B cell (primary cell): Measurements from ENCODE around the gene ZCCHC7. TPM values are rescaled to one million over a fixed set of nuclear protein-coding genes. Genes with fewer than 3 reads are reported as not detected.

Experiments used
- ATAC-seq: fragments of 200-7000 bp; cut with Tn5 transposase; one replicate; pipeline ENCODE4 v1.10.0; 2021; ENCODE audit warnings: low read depth, mild to moderate bottlenecking, moderate number of reproducible peaks, moderate library complexity
- CTCF ChIA-PET: fragments of 350-600 bp; sonication (Branson Sonifier 250); formaldehyde crosslinking; loops from one replicate; lab custom pipeline; 2021; ENCODE audit warnings: antibody characterized with exemption, inconsistent platforms; lab: Charles Lee
- POLR2A ChIA-PET: fragments of 350-600 bp; sonication (Branson Sonifier 250); formaldehyde crosslinking; loops from one replicate; lab custom pipeline; 2021; ENCODE audit warnings: antibody characterized with exemption; lab: Charles Lee
- DNase-seq: peaks from one replicate; pipeline ENCODE4 v3.0.0; 2013
- H2AFZ ChIP-seq: 2 replicates; pipeline ENCODE4 v1.6.1; 2012; ENCODE audit warnings: mild to moderate bottlenecking, low read depth, low read length; ENCODE audit not compliant: insufficient read depth, poor library complexity, severe bottlenecking
- H3K27ac ChIP-seq, 2 donors: 1 replicate in 1 of 2; 2 replicates in 1 of 2; pipeline ENCODE4 v1.5.1; 2012 to 2013; ENCODE audit warnings: low read length in 2 of 2, mild to moderate bottlenecking in 2 of 2, moderate library complexity in 1 of 2
- H3K27me3 ChIP-seq, 4 experiments: fragments of 200-600 bp in 1 of 4; sonication (generic) in 1 of 4; replicated peaks in 1 of 4; 1 replicate in 2 of 4; 2 replicates in 2 of 4; pipeline versions ENCODE4 v1.6.1 to v1.7.0; 2013 to 2016; ENCODE audit warnings: low read length in 3 of 4, mild to moderate bottlenecking in 2 of 4, mixed read lengths in 1 of 4, moderate library complexity in 1 of 4; ENCODE audit not compliant: insufficient read depth in 4 of 4, control insufficient read depth in 3 of 4; ENCODE audit errors: control extremely low read depth in 1 of 4
- H3K36me3 ChIP-seq, 2 experiments: replicated peaks in 1 of 2; 1 replicate in 1 of 2; 2 replicates in 1 of 2; pipeline versions ENCODE4 v1.6.1 to v1.7.1; 2013; ENCODE audit warnings: low read length in 1 of 2; ENCODE audit not compliant: insufficient read depth in 2 of 2, control insufficient read depth in 1 of 2; ENCODE audit errors: control extremely low read depth in 1 of 2, extremely low read depth in 1 of 2
- H3K4me1 ChIP-seq, 2 donors: fragments of 200-600 bp in 1 of 2; sonication (generic) in 1 of 2; 1 replicate in 1 of 2; 2 replicates in 1 of 2; pipeline versions ENCODE4 v1.5.1 to v1.6.1; 2013 to 2017; ENCODE audit warnings: low read length in 2 of 2; ENCODE audit not compliant: control insufficient read depth in 2 of 2, insufficient read depth in 2 of 2
- H3K4me2 ChIP-seq: replicated peaks from 2 replicates; pipeline ENCODE3; 2012; ENCODE audit warnings: mild to moderate bottlenecking, low read depth, low read length; ENCODE audit not compliant: poor library complexity, severe bottlenecking
- H3K4me3 ChIP-seq, 5 experiments: fragments of 200-600 bp in 1 of 5; sonication (generic) in 1 of 5; 1 replicate in 3 of 5; 2 replicates in 2 of 5; pipeline versions ENCODE4 v1.5.1 to v1.7.0; 2011 to 2016; ENCODE audit warnings: low read length in 4 of 5, mild to moderate bottlenecking in 4 of 5, low read depth in 2 of 5, control low read depth in 1 of 5, moderate library complexity in 1 of 5; ENCODE audit not compliant: insufficient read depth in 1 of 5; ENCODE audit errors: control extremely low read depth in 1 of 5, extremely low read depth in 1 of 5
- H3K79me2 ChIP-seq: fragments of 200-600 bp; sonication (generic); one replicate; pipeline ENCODE4 v1.6.0; 2016; ENCODE audit warnings: low read length; ENCODE audit not compliant: control insufficient read depth, insufficient read depth
- H3K9ac ChIP-seq: fragments of 200-600 bp; sonication (generic); 2 replicates; pipeline ENCODE4 v1.6.1; 2017; ENCODE audit warnings: mild to moderate bottlenecking, low read length, moderate library complexity
- H3K9me3 ChIP-seq, 3 donors: one replicate each; pipeline versions ENCODE4 v1.6.1 to v1.7.1; 2013; ENCODE audit warnings: low read length in 2 of 3; ENCODE audit not compliant: control insufficient read depth in 2 of 3, insufficient read depth in 1 of 3; ENCODE audit errors: control extremely low read depth in 1 of 3
- H4K20me1 ChIP-seq: 2 replicates; pipeline ENCODE4 v1.6.0; 2012; ENCODE audit warnings: mild to moderate bottlenecking, low read length; ENCODE audit not compliant: insufficient read depth, control insufficient read depth, poor library complexity, severe bottlenecking
- H3K27ac Mint-ChIP-seq: one replicate; pipeline ENCODE4 v1.8.0; 2021; ENCODE audit warnings: mixed read lengths
- H3K27me3 Mint-ChIP-seq: one replicate; pipeline ENCODE4 v1.8.0; 2021; ENCODE audit warnings: mixed read lengths
- H3K4me1 Mint-ChIP-seq: one replicate; pipeline ENCODE4 v1.8.0; 2021; ENCODE audit warnings: mixed read lengths
- H3K4me3 Mint-ChIP-seq: one replicate; pipeline ENCODE4 v1.8.0; 2021; ENCODE audit warnings: mixed read lengths
- H3K9me3 Mint-ChIP-seq: one replicate; pipeline ENCODE4 v1.8.0; 2022; ENCODE audit warnings: mixed read lengths; ENCODE audit not compliant: insufficient read depth
- EZH2 ChIP-seq: IDR thresholded peaks from 2 replicates; pipeline ENCODE4 v1.6.1; 2012; ENCODE audit warnings: borderline replicate concordance, low read depth, mild to moderate bottlenecking, moderate library complexity, low read length; ENCODE audit not compliant: insufficient read depth, poor library complexity, severe bottlenecking
- whole genome bisulfite sequencing: methylation state at CpG from one replicate; pipeline ENCODE4 v1.1.5; 2013; ENCODE audit warnings: missing lambda C conversion rate; ENCODE audit not compliant: insufficient coverage; 5-methylcytosine and 5-hydroxymethylcytosine counted together
- intact Hi-C: fragments of 100-400 bp; cut with micrococcal nuclease; formaldehyde crosslinking; loops from one replicate; pipeline ENCODE4 v1.10.0; 2022
- polyA plus RNA-seq: library from polyadenylated mRNA; depleted of rRNA; stranded (reverse); fragments of >200 nt; gene quantifications from 2 replicates; pipeline ENCODE4 v1.2.3, GENCODE V29; 2012
- total RNA-seq, 2 donors: library from RNA; stranded (reverse); fragments of 120-200 nt in 1 of 2; gene quantifications; 1 replicate in 1 of 2; 2 replicates in 1 of 2; pipeline versions ENCODE4 v1.2.3 to v1.2.4, GENCODE V29; 2013 to 2022
- TF ChIP-seq, protein P1 (sequence below): fragments of 200-600 bp; IDR thresholded peaks from one replicate; pipeline ENCODE4 v1.8.0; 2022; ENCODE audit warnings: antibody characterized with exemption, mild to moderate bottlenecking

ZCCHC7 gene
- total and polyA plus RNA-seq, 2 donors (not counting 1 experiment from before 2014, with no cell fraction given) = 56.3 to 83.5 TPM

GRCh38 chr9:37179576-37179975 lies 59.2 kb downstream of the ZCCHC7 start:
- ATAC-seq = no peak

DNA sequence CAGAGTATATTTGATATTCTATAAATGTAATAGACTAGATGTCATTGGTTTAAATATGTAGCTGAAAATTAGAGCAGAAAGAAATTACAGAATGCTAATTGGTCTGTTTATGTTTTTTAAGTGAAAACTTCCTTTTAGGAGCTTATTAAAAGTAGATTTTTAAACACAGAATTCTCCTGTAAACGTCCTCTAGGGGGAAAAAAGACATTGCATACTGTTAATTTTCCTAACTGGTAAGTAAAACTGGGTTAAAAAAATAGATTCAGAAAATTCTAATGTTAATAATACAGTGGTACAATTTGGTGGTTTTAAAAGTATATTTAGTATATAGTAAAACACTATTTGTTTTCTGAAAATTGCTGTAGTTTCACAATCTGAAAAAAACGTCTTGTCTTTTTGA lies 59.8 kb downstream of the ZCCHC7 start:
- no peak overlapping the region for H3K4me3 Mint-ChIP-seq
- no peak overlapping the region for H2AFZ ChIP-seq
- peaks cover 61% of the 10 kb centered on the region for H3K4me1 Mint-ChIP-seq
- ChIA-PET POLR2A (interaction anchor here (0.6 kb wide), 1 partner anchor 71 kb away, joined by 5 read pairs; no protein-coding TSS in a partner anchor), CTCF (no interaction called here)
- peaks cover 9 to 34% of the 10 kb centered on the region in 2 donors for H3K4me1 ChIP-seq
- TF ChIP-seq EZH2 = no peak
- TF ChIP-seq, protein P1, sequence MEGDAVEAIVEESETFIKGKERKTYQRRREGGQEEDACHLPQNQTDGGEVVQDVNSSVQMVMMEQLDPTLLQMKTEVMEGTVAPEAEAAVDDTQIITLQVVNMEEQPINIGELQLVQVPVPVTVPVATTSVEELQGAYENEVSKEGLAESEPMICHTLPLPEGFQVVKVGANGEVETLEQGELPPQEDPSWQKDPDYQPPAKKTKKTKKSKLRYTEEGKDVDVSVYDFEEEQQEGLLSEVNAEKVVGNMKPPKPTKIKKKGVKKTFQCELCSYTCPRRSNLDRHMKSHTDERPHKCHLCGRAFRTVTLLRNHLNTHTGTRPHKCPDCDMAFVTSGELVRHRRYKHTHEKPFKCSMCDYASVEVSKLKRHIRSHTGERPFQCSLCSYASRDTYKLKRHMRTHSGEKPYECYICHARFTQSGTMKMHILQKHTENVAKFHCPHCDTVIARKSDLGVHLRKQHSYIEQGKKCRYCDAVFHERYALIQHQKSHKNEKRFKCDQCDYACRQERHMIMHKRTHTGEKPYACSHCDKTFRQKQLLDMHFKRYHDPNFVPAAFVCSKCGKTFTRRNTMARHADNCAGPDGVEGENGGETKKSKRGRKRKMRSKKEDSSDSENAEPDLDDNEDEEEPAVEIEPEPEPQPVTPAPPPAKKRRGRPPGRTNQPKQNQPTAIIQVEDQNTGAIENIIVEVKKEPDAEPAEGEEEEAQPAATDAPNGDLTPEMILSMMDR = no peak
- no peak for DNase-seq
- no peak overlapping the region for H3K4me3 ChIP-seq
- peaks cover 0 to 5% (median 2%) of the 10 kb centered on the region in 3 donors for H3K9me3 ChIP-seq
- H3K36me3 ChIP-seq = peaks cover 6 to 23% of the 10 kb centered on the region in 2 experiments
- H3K27me3 Mint-ChIP-seq = no peaks in the 10 kb centered on the region
- H3K27ac ChIP-seq = no peak overlapping the region
- no peak overlapping the region for H3K27ac Mint-ChIP-seq
- H3K4me2 ChIP-seq = no peak overlapping the region
- intact Hi-C loops = no loop called here
- no peak for ATAC-seq
- H3K9me3 Mint-ChIP-seq = no peaks in the 10 kb centered on the region
- WGBS = no CpG with 5 or more reads among the region's 2 CpGs
- H3K27me3 ChIP-seq = no peaks in the 10 kb centered on the region
- H3K9ac ChIP-seq = no peak overlapping the region
- no peaks in the 10 kb centered on the region for H4K20me1 ChIP-seq
- H3K79me2 ChIP-seq = peaks cover 89% of the 10 kb centered on the region

More at GRCh38 chr9:37179576-37179975, 59.2 kb downstream of the ZCCHC7 start:
- CTCF ChIA-PET = no interaction called here
- DNase-seq = no peak
- TF ChIP-seq, protein P1 = no peak
- TF ChIP-seq EZH2 = no peak
- no CpG with 5 or more reads among the region's 3 CpGs for WGBS
- Histone ChIP-seq H4K20me1 (no peaks in the 10 kb centered on the region), H3K27me3 (no peaks in the 10 kb centered on the region), H3K79me2 (peaks cover 89% of the 10 kb centered on the region), H3K27ac (peak overlapping the region in 1 of 2 donors; percentile 5), H3K9me3 (peaks cover 0 to 5% (median 2%) of the 10 kb centered on the region in 3 donors), H3K9ac (no peak overlapping the region), H3K4me2 (no peak overlapping the region), H3K4me3 (no peak overlapping the region), H3K4me1 (peaks cover 9 to 32% of the 10 kb centered on the region in 2 donors), H2AFZ (no peak overlapping the region), H3K36me3 (peaks cover 8 to 23% of the 10 kb centered on the region in 2 experiments)
- Mint-ChIP-seq H3K27ac (no peak overlapping the region), H3K4me3 (no peak overlapping the region), H3K4me1 (peaks cover 55% of the 10 kb centered on the region), H3K9me3 (no peaks in the 10 kb centered on the region), H3K27me3 (no peaks in the 10 kb centered on the region)
- intact Hi-C loops = loop anchor here (2.0 kb wide), 2 partner anchors 13 to 15 kb away; no protein-coding TSS in a partner anchor
- POLR2A ChIA-PET = no interaction called here
